ENCODE data around the gene SAMM50.

Gene SAMM50

GRCh38 chr22:43945632-43946383 is 9.4 kb upstream of the SAMM50 start:
- DNase-seq (ENCODE audit: low spot score), result peak; percentile 78

- no peak for DNase-seq (ENCODE audit: low spot score)
Measured at GRCh38 chr22:43946384-43946667, 8.9 kb upstream of the SAMM50 start.

DNA sequence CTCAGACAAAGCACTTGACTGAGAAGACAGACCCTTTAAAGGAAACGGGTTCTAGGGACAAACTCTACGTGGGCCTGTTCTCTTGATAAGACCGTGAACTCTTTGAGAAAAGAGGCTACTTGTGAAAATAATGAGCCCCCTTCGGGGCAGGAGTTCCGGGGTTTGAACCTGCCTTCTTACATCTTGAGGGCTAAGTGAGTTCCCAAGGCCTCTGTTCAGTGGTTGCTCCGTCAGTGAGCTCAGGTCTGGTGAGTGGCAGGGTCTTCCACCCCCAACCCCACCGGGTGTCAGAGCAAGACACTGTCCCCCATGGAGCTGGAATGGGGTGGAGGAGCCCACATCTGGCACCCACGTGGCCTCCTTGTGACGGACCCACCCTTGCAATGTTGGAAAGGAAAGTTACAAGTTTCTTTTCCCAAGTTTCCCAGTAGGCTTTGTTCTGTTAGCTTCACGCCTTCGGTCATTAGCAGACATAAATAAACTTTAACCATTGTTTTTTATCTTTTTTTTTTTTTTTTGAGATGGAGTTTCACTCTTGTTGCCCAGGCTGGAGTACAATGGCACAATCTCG is 6.3 kb upstream of the SAMM50 start:
- no peak for DNase-seq (ENCODE audit: low spot score)

DNA sequence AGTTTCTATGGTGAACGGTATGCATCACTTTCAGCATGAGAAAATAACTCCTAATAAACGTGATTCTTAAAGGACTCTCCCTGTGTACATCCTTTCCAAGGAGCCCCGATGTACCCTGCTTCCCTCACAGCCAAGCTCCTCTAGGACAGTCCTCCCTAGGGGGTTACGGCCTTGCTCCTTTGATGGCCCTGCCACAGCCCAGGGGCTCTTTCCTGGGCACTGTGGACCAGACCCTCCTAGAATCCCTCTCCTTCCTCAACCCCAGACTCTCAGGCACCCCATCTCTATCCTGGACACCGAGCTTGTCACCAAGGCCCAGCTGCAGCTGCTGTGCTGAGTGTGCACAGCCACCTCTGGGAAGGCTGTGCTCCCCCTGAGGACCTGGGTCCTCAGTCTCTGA is 3.9 kb upstream of the SAMM50 start:
- no peak for DNase-seq (ENCODE audit: low spot score)

GRCh38 chr22:43951966-43952365 is 3.3 kb upstream of the SAMM50 start:
- DNase-seq (ENCODE audit: low spot score), result no peak

- DNase-seq (ENCODE audit: low spot score), result no peak
Measured at GRCh38 chr22:43953988-43954785, 1.1 kb upstream of the SAMM50 start.

DNA sequence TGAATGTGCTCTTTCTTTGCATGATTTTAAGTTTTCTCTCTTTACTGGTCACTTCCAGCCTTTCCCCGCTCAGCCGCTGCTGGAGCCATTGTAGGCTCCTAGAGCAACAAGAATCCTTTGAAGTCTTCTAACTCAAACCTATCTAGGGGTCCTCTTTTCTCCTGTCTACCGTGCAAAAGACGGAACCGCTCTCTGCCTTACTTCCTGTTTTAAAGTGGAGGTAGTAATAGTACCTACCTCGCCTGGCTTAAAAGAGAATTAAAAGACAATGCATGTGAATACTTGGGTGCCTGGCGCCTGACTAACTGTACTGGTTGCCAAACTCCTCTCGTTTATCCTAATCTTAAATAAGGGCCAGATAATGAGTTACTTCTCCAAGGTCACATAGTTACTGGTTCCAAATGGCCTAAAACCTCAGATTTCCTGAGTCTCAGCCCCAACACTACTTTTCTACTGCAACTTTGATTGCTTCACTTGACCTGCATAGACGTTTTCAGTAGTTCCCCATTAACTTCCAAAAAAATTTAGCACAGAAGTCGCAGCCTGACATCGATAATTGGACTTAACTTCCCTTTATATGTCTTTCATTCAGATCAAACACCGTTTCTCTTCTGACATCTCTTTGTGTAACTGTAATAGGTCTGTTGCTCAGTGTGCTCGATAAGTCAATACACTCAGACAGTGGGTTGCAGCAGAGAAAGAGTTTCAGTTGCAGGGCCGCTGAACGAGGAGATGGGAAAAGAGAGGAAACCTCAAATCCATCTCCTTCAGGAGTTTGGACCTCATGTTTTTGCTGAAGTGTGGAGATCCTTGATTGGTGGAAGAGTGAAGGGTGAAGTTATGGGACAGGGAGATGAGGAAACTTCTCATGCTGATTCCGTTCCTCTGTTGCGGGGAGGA is 891 bp downstream of the SAMM50 start:
- DNase-seq (ENCODE audit: low spot score), result no peak

GRCh38 chr22:43956805-43957463 is 1.7 kb downstream of the SAMM50 start:
- no peak for DNase-seq (ENCODE audit: low spot score)

DNA sequence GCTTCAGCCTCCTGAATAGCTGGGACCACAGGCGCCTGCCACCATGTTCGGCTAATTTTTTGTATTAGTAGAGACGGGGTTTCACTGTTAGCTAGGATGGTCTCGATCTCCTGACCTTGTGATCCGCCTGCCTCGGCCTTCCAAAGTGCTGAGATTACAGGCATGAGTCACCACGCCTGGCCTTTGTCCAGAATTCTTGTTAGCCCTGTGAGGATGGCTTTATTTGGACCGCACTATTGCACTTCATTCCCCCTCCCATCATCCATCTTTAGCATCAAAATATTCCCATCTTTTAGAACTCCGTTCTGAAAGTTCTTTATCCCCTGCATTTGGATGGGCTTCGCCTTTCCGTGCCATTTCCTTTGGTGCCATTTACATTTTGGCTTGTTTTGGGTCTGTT is 2.6 kb downstream of the SAMM50 start:
- no peak for DNase-seq (ENCODE audit: low spot score)

DNA sequence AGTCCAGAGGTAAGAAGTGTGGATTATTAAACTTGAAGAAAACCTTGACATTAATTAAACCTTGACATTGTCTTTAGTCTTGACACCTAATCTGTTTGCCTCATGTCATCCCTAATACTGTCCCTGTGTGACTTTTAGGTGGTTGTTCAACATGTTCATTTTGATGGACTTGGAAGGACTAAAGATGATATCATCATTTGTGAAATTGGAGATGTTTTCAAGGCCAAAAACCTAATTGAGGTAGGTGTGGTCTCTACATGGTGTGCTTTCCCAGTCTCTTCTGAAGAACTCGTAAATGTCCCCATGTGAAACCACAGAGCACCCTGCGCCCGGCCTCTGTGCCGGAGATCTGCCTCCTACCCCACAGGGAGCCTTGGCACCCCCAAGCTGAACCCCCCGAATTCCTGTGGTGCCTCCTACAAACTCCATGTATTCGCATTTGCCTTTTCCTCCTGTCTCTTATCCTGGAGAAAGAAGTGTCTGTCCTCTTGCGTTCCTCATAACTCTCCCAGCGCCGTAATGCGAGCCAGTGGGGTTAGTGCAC is 9.1 kb downstream of the SAMM50 start:
- no peak for DNase-seq (ENCODE audit: low spot score)

GRCh38 chr22:43967069-43967468 is 11.8 kb downstream of the SAMM50 start:
- no peak for DNase-seq (ENCODE audit: low spot score)

- no peak for DNase-seq (ENCODE audit: low spot score)
Measured at GRCh38 chr22:43968614-43969013, 13.4 kb downstream of the SAMM50 start.

- DNase-seq (ENCODE audit: low spot score), result no peak
Measured at GRCh38 chr22:43969021-43969878, 14.0 kb downstream of the SAMM50 start.

GRCh38 chr22:43969989-43970755 is 14.9 kb downstream of the SAMM50 start:
- DNase-seq (ENCODE audit: low spot score), result no peak

GRCh38 chr22:43971112-43971511 is 15.9 kb downstream of the SAMM50 start:
- DNase-seq (ENCODE audit: low spot score), result no peak

DNA sequence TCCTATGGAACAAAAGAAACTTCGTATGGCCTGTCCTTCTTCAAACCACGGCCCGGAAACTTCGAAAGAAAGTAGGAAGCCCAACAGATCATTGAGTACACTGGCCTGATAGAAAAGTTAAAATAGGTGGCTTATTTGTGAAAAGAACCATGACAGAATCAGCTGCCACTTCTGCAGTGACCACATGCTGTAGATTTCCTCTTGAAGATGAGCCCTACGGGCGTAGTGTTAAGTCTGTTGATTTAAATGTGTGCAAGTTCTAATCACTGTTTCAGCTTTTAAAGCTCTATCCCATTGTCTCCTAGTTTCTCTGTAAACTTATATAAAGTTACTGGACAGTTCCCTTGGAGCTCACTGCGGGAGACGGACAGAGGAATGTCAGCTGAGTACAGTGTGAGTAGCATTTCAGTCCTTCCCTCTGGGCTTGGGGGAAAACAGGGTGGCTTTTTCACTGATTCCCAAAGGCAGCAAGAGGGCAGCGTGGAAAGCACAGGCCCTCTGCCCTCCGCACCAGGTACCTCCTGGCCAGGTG is 17.8 kb downstream of the SAMM50 start:
- no peak for DNase-seq (ENCODE audit: low spot score)

DNA sequence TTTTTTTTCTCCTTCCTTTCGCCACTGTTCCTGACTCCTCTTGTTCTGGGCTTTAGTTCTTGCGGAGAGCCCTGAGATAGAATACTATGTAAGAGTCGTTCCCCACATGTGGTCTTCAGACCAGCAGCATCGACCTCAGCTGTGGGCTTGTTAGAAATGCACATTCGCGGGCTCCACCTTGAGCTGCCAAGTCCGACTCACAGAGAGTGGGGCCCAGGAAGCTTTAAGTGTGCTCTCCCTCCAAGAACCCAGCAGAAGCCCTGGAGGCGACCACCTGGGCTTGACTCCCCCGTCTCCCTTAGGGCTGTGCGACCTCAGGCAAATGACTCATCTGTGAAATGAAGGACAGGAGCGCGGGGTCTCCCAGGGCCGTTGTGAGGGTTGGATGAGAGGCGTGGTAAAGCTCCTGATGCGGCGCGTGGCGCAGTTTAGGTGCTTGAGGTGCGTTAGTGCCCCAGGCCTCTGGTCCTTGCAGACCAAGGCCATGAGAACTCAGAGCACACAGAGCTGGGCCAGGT is 18.8 kb downstream of the SAMM50 start:
- DNase-seq (ENCODE audit: low spot score), result no peak

DNA sequence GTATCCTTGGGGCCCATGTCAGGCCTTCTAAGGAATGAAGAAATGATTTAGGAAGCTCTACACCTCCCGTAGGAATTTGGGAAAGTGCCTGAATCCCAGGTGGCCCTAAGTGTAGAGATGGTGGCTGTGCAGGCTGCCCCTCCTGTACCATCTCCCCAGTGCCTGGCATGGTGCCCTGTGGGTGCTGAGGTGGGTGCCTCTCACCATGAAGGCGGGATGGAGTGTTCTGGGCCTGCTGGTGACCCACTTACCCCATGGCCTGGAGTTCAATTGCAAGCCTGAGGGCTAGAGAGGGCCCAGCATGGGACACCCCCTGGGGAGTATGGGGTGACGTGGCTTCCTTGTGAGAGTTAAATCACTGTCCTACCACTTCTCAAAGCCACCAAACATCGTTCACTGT is 19.8 kb downstream of the SAMM50 start:
- no peak for DNase-seq (ENCODE audit: low spot score)

Data from HuH-7 (cell line).